NCI-H2029 treated with DMSO at 0.1 percent for 48 hours (cell line): ENCODE data around the gene JUNB.
"Not testable (repeated sequence)": the region's sequence is repeated elsewhere in the genome, so short reads cannot be mapped to it uniquely, and the experiment has no call there.

ENCODE experiments used
- DNase-seq: peaks from one replicate; lab custom pipeline; 2025; lab: John Stamatoyannopoulos, UW

The JUNB gene

GRCh38 chr19:12789098-12789903 lies 2.0 kb upstream of the JUNB start:
- no peak for DNase-seq

GRCh38 chr19:12789904-12790619 lies 1.2 kb upstream of the JUNB start:
- peak; percentile 55 for DNase-seq

GRCh38 chr19:12790628-12791344 lies 500 bp upstream of the JUNB start:
- DNase-seq = no peak

- peak; percentile 54 for DNase-seq
Measured at GRCh38 chr19:12792051-12792852, 966 bp downstream of the JUNB start.

- no peak for DNase-seq
Measured at GRCh38 chr19:12792853-12793289, 1.6 kb downstream of the JUNB start.

- DNase-seq = peak; percentile 42
Measured at GRCh38 chr19:12793290-12794195, 2.3 kb downstream of the JUNB start.

- DNase-seq = no peak
Measured at GRCh38 chr19:12794196-12794941, 3.1 kb downstream of the JUNB start.

GRCh38 chr19:12794971-12795381 lies 3.7 kb downstream of the JUNB start:
- DNase-seq = no peak

DNA sequence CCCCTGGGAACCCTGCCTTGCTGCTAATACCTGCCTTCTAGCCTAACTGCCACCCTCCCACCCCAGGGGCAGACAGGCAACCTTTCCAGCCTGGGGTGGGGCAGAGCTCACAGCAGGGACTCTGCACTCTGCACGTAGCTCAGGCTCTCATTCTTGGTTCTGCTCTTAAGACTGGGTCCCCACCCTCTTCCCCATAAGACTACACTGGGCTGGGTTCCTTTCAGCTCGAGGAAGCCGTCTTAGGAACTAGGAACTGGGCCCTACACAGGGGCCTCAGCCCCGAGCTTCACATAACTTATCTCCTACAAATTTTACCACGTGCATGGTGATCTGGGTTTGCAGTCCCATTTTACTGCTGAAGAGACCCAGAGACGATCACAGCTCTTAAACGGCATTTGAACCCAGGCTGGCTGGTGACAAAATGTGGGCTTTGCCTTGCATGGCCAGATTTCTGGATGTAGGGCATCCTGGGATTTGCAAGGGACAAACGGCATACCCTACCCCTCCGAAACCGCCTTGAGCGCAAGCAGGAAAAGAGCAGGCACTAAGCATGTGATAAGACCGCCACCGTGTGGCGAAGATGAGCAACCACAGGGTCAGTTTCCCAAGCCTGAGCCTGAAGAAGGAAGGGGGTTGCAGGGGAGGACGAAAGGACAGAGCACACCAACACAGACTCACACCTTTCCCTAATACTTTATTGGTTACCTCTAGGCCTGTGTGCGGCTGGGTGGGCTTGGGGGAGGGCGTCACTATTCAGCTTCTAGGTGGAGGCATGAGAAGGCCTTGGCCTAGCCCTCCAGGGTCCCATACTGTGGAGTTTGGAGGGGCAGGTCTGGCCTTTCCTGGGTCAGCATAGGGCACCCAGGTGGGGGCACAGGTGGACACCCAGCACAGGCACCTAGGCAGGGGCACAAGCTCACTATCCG lies 5.1 kb downstream of the JUNB start:
- peak; percentile 66 for DNase-seq

GRCh38 chr19:12797141-12797587 lies 5.9 kb downstream of the JUNB start:
- DNase-seq = no peak

DNA sequence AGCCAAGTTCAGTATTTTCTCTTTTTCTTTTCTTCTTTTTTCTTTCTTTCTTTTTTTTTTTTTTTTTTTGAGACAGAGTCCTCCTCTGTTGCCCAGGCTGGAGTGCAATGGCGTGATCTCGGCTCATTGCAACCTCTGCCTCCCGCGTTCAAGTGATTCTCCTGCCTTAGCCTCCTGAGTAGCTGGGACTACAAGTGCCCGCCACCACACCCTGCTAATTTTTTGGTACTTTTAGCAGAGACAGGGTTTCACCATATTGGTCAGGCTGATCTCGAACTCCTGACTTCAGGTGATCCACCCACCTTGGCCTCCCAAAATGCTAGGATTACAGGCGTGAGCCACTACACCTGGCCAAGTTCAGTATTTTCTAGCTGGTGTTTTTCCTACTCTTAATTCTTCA lies 6.3 kb downstream of the JUNB start:
- DNase-seq = not testable (repeated sequence)

DNA sequence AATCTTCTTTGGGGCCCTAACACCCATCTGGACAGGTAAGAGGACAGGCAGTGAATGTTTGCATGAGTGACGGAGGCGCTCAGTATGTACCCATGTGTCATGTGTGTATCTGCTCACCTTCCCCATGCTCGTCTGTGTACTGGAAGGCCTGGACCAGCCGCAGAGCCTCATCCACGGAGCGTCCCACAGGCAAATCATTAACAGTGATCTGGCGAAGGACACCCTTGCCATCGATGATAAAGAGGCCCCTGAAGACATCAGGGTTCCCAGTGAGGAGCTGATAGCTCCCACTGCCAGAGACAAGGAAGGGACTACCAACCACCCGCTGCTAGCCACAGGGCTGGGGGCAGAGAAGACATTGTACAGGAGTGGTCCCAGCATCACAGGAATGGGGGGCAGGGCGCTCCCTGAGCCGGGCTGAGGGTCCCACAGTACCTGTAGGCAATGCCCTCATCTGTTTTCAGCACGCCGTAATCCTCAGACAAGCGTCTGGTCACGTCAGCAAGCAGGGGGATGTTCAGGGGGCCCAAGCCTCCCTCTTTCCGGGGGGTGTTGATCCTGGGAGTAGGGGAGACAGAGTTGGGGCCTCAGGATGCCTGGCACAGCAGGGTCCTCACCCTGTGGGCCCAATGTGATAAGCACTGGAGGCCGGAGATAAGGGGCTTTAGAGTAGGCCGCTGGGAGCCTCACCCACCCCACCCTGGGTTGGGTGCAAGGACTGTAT lies 8.6 kb downstream of the JUNB start:
- DNase-seq = no peak

DNA sequence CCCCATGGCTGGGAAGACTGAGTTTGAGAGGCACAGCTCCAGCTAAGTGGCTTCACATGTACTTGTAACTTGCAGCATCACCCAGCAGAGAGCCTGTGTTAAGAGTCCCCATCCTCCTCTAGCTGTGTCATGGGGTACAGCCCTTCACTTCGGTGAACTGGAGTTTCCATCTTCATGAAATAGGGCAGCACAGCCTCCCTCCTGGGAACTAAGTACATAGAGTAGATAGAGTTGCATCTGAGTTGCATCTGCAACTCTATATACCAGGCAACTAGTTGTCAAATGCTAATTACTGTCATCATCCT lies 9.1 kb downstream of the JUNB start:
- DNase-seq = no peak

DNA sequence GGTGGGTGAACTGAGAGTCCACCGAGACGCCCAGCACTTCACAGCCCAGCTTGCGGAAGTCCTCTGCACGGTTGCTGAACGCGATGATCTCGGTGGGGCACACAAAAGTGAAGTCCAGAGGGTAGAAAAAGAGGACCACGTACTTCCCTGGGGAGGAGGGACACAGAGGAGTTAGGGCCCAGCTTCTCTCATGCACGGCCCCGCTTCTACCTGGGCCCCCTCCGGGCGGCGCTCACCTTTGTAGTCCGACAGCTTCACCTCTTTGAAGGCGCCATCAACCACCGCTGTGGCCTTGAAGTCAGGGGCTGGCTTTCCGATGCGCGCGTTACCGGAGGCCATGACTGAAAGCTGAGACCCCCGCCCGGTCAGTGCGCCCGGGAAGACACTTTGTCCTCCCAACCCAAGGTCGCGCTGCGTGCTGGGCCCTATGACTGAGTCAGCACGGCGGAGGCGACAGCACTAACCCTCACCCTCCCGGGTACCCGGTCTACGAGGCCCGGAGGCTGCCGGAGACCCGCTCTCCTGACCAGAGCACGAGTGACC lies 9.7 kb downstream of the JUNB start:
- DNase-seq = no peak

DNA sequence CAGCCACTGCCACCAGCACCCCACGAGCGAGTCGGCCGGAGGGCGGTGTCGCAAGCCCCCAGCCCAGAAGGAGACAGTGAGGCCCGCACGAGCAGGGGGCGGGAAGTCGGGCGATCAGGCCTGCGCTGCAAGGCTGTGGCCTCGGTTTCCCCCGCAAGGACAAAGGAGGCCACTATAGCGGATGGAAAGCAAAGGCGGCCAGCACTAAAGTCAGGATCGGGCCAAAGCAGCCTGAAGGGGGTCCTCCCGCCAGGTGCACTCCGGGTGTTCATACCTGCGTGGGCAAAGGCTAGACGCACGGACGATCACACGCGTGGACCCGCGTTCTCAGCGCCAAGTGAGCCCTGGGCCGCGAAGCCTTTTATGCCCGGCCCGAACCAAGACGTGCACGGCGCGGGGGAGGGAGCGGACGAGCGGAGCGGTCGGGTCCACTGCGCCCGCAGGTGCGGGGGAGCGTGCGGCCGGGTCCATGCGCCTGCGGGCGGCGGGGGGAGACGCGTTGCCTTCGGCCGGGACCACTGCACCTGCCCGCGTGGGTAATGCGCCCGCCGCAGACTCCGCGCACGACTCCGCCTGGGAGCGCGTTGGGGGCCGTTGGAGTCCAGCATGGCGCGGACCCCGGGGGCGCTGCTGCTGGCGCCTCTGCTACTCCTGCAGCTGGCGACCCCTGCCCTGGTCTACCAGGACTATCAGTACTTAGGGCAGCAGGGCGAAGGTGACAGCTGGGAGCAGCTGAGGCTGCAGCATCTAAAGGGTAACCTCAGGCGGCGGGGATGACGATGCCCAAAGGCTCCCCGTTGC lies 10.4 kb downstream of the JUNB start, which contains the start of the genes PRDX2 and THSD8:
Gene PRDX2 (minus strand): TSS at position 335 of the 801 bp plus-strand sequence. CDS start 539 bp downstream, outside the sequence.
Gene THSD8 (plus strand): TSS at position 604 of the 801 bp plus-strand sequence. CDS start 3 bp downstream, at position 607.
- peak; percentile 63 for DNase-seq

DNA sequence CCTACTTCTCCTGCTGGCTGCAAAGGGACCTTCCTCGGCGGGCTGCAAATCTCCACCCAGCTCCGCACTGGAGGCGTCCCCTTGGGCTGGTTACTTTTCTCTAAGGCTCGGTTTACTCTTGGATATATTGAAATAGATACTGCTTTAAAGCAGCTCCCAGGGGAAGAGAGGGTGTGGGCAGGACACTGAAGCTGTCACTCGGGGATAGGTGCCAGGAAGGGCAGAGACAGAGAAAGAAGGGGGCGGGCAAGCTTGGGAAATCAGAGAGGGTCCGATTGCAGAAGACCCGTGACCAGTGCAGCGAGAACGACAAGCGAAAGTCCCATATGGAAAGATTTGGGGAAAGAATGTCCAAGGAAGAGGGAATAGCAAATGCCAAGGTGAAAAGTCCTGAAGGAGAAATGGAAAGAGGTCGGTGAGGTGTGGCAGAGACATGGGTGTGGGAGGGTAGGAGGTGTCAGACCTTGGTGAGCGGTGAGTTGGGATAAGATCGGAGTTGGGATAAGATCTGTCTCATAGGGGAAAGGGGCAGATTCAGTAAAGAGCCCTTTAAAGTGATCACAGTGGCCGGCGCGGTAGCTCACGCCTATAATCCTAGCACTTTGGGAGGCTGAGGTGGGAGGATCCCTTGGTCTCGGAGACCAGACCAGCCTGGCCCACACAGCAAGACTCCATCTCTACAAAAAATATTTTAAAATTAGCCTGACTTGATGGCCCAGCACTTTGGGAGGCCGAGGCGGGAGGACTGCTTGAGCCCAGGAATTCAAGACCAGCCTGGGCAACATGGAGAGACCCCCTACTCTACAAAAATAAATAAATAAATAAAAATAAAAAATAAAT lies 11.2 kb downstream of the JUNB start:
- no peak for DNase-seq
